CD14-positive monocyte (primary cell): ENCODE measurements around the gene GPRC5C. TPM values are rescaled to one million over a fixed set of nuclear protein-coding genes. Genes with fewer than 3 reads are reported as not detected.

Experiments used
- DNase-seq, 3 donors: peaks; one replicate each; pipeline ENCODE4 v3.0.0-alpha.2; 2011 to 2022
- H2AFZ ChIP-seq: 2 replicates; pipeline ENCODE4 v1.6.0; 2012; ENCODE audit warnings: mild to moderate bottlenecking, low read depth, low read length, inconsistent platforms; ENCODE audit not compliant: insufficient read depth, poor library complexity, severe bottlenecking
- H3K27ac ChIP-seq, 2 donors: 1 replicate in 1 of 2; 2 replicates in 1 of 2; pipeline ENCODE4 v1.5.1; 2012 to 2013; ENCODE audit warnings: low read length in 2 of 2, control low read depth in 1 of 2, inconsistent platforms in 1 of 2, low read depth in 1 of 2, mild to moderate bottlenecking in 1 of 2
- H3K27me3 ChIP-seq, 2 donors: one replicate each; pipeline versions ENCODE4 v1.6.0 to v1.6.1; 2011 to 2013; ENCODE audit warnings: low read length in 2 of 2; ENCODE audit not compliant: control insufficient read depth in 2 of 2, insufficient read depth in 2 of 2
- H3K36me3 ChIP-seq, 2 donors: replicated peaks in 1 of 2; 1 replicate in 1 of 2; 2 replicates in 1 of 2; pipeline versions ENCODE4 v1.5.1 to v1.6.1; 2012 to 2013; ENCODE audit warnings: low read length in 2 of 2, control low read depth in 1 of 2, inconsistent platforms in 1 of 2, mild to moderate bottlenecking in 1 of 2; ENCODE audit not compliant: insufficient read depth in 2 of 2, control insufficient read depth in 1 of 2
- H3K4me1 ChIP-seq, 2 donors: 1 replicate in 1 of 2; 2 replicates in 1 of 2; pipeline versions ENCODE4 v1.5.1 to v1.6.1; 2012 to 2013; ENCODE audit warnings: low read length in 2 of 2, control low read depth in 1 of 2, inconsistent platforms in 1 of 2, mild to moderate bottlenecking in 1 of 2, moderate library complexity in 1 of 2; ENCODE audit not compliant: insufficient read depth in 2 of 2, control insufficient read depth in 1 of 2
- H3K4me2 ChIP-seq: replicated peaks from 2 replicates; pipeline ENCODE3; 2012; ENCODE audit warnings: low read length, moderate library complexity, mild to moderate bottlenecking; ENCODE audit not compliant: poor library complexity, severe bottlenecking; ENCODE audit errors: extremely low read depth
- H3K4me3 ChIP-seq, 3 experiments: fragments of 200-600 bp in 1 of 3; sonication (generic) in 1 of 3; replicated peaks in 1 of 3; 1 replicate in 2 of 3; 2 replicates in 1 of 3; pipeline ENCODE4 v1.5.1; 2011 to 2013; ENCODE audit warnings: low read length in 3 of 3, mild to moderate bottlenecking in 3 of 3, control low read depth in 2 of 3, low read depth in 2 of 3, inconsistent platforms in 1 of 3, moderate library complexity in 1 of 3
- H3K79me2 ChIP-seq: 2 replicates; pipeline ENCODE4 v1.6.0; 2012; ENCODE audit warnings: mild to moderate bottlenecking, control low read depth, inconsistent platforms, low read length, moderate library complexity; ENCODE audit not compliant: insufficient read depth
- H3K9ac ChIP-seq: 2 replicates; pipeline ENCODE4 v1.6.0; 2017; ENCODE audit warnings: low read length, mild to moderate bottlenecking; ENCODE audit not compliant: insufficient read depth, poor library complexity, severe bottlenecking
- H3K9me3 ChIP-seq, 2 donors: replicated peaks in 1 of 2; 1 replicate in 1 of 2; 2 replicates in 1 of 2; pipeline versions ENCODE4 v1.5.1 to v1.6.1; 2012 to 2013; ENCODE audit warnings: low read length in 2 of 2, control low read depth in 1 of 2; ENCODE audit not compliant: control insufficient read depth in 1 of 2, insufficient read depth in 1 of 2
- H4K20me1 ChIP-seq: 2 replicates; pipeline ENCODE4 v1.6.0; 2012; ENCODE audit warnings: mild to moderate bottlenecking, low read length, control low read depth, moderate library complexity; ENCODE audit not compliant: insufficient read depth
- H3K27ac Mint-ChIP-seq, 7 donors: one replicate each; pipeline ENCODE4 v1.8.0; 2020; ENCODE audit warnings: mild to moderate bottlenecking in 7 of 7, mixed read lengths in 7 of 7, moderate library complexity in 6 of 7, inconsistent platforms in 2 of 7
- H3K27me3 Mint-ChIP-seq, 3 donors: one replicate each; pipeline ENCODE4 v1.8.0; 2021 to 2022; ENCODE audit warnings: low read depth in 3 of 3, mild to moderate bottlenecking in 3 of 3, mixed read lengths in 3 of 3, moderate library complexity in 3 of 3, inconsistent platforms in 1 of 3
- H3K36me3 Mint-ChIP-seq, 2 donors: one replicate each; pipeline ENCODE4 v1.8.0; 2020; ENCODE audit warnings: mixed read lengths in 2 of 2, inconsistent platforms in 1 of 2, mild to moderate bottlenecking in 1 of 2
- H3K4me1 Mint-ChIP-seq: one replicate; pipeline ENCODE4 v1.8.0; 2020; ENCODE audit warnings: mild to moderate bottlenecking, mixed read lengths
- H3K4me3 Mint-ChIP-seq, 2 donors: one replicate each; pipeline ENCODE4 v1.8.0; 2020; ENCODE audit warnings: mild to moderate bottlenecking in 2 of 2, mixed read lengths in 2 of 2, moderate library complexity in 1 of 2
- H3K9me3 Mint-ChIP-seq, 7 donors: one replicate each; pipeline ENCODE4 v1.8.0; 2020 to 2022; ENCODE audit warnings: mixed read lengths in 7 of 7, mild to moderate bottlenecking in 6 of 7, moderate library complexity in 6 of 7, inconsistent platforms in 2 of 7
- WGBS: methylation state at CpG from one replicate; pipeline ENCODE4 v1.1.5; 2013; ENCODE audit warnings: missing lambda C conversion rate; ENCODE audit not compliant: insufficient coverage; 5-methylcytosine and 5-hydroxymethylcytosine counted together
- intact Hi-C, 2 donors: fragments of 100-400 bp; cut with micrococcal nuclease; formaldehyde crosslinking; loops; one replicate each; pipeline versions ENCODE4 v1.15.0 to v1.15.1; 2023
- polyA plus RNA-seq, 3 donors: library from polyadenylated mRNA; depleted of rRNA in 1 of 3; unstranded in 2 of 3; stranded (reverse) in 1 of 3; fragments of 300-500 nt in 2 of 3; fragments of >200 nt in 1 of 3; fragmentation: Illumina TruSeq in 2 of 3; gene quantifications; 1 replicate in 2 of 3; 2 replicates in 1 of 3; pipeline ENCODE4 v1.2.3, GENCODE V29; 2012 to 2021
- TF ChIP-seq, protein P1 (sequence below): fragments of 200-600 bp; IDR thresholded peaks from one replicate; pipeline ENCODE4 v1.8.0; 2022; ENCODE audit warnings: antibody characterized with exemption, mild to moderate bottlenecking

GPRC5C gene
- polyA plus RNA-seq, 3 donors: 0.47 to 3.3 (median 1.9) TPM

DNA sequence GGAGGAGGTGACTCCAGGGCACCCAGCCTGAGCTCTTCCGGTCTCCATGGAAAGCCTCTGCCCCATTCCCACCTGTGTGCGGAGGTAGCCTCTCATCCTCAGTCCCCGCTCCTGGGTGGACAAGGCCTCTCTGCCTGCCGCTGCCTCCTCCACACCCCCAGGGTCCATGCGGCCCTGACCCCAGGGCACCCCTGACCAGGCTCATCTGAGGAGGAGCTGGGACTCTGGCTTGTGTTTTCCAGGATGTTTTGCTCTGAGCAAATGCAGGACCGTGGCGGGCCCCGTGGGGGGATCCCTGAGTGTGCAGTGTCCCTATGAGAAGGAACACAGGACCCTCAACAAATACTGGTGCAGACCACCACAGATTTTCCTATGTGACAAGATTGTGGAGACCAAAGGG lies 41.4 kb downstream of the GPRC5C start:
- H3K36me3 ChIP-seq: peaks cover 70 to 83% of the 10 kb centered on the region in 2 donors
- Mint-ChIP-seq H3K27me3 (peaks cover 0 to 2% (median 0%) of the 10 kb centered on the region in 3 donors), H3K4me3 (no peak overlapping the region), H3K4me1 (peaks cover 48% of the 10 kb centered on the region), H3K9me3 (peaks cover 11 to 21% (median 13%) of the 10 kb centered on the region in 7 donors), H3K27ac (peak overlapping the region in 1 of 7 donors; percentile 42), H3K36me3 (peaks cover 79 to 88% of the 10 kb centered on the region in 2 donors)
- no peak overlapping the region for H2AFZ ChIP-seq
- H3K4me3 ChIP-seq: no peak overlapping the region
- DNase-seq: no peak
- H3K9me3 ChIP-seq: peaks cover 10 to 11% of the 10 kb centered on the region in 2 donors
- H4K20me1 ChIP-seq: peaks cover 99% of the 10 kb centered on the region
- peaks cover 78% of the 10 kb centered on the region for H3K79me2 ChIP-seq
- TF ChIP-seq, protein P1, sequence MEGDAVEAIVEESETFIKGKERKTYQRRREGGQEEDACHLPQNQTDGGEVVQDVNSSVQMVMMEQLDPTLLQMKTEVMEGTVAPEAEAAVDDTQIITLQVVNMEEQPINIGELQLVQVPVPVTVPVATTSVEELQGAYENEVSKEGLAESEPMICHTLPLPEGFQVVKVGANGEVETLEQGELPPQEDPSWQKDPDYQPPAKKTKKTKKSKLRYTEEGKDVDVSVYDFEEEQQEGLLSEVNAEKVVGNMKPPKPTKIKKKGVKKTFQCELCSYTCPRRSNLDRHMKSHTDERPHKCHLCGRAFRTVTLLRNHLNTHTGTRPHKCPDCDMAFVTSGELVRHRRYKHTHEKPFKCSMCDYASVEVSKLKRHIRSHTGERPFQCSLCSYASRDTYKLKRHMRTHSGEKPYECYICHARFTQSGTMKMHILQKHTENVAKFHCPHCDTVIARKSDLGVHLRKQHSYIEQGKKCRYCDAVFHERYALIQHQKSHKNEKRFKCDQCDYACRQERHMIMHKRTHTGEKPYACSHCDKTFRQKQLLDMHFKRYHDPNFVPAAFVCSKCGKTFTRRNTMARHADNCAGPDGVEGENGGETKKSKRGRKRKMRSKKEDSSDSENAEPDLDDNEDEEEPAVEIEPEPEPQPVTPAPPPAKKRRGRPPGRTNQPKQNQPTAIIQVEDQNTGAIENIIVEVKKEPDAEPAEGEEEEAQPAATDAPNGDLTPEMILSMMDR: no peak
- no peaks in the 10 kb centered on the region for H3K27me3 ChIP-seq
- intact Hi-C loops: no loop called here
- H3K4me2 ChIP-seq: no peak overlapping the region
- peaks cover 41 to 51% of the 10 kb centered on the region in 2 donors for H3K4me1 ChIP-seq
- WGBS: 78% methylated on average over 3 of the region's 8 CpGs
- H3K9ac ChIP-seq: no peak overlapping the region
- H3K27ac ChIP-seq: no peak overlapping the region

DNA sequence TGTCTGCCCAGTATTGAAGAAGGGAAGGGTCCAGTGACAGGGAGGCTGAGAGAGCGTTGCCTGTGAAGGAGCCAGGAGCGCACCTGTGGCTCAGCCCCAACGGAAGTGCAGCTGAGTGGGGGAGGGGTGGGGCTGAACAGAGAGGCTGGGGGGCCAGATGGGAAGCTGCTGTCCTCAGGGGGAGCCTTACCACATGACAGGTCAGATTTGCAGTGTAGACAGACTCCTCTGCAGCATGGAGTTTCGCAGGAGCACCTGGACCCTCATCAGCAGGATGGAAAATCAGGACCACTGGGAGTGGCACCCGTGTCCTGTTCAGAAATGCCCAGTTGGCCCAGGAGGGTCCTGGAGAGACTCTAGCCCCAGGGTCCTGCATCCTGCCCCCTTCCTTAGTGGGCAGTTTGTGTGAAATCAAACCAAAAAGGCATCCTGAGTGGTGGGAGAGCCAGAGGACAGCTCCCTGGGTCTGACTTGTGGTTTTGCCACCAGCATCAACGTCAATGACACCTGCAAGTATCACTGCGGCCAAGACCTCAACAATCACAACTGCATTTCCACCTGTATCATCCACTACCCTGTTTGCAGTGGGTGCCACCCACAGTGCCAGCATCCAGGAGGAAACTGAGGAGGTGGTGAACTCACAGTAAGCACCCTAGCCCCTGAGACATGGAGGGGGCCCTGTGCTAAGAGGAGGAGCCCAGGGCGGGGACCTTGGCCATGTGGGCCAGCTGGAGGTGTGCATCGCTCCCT lies 42.3 kb downstream of the GPRC5C start:
- H3K4me2 ChIP-seq: no peak overlapping the region
- H3K9me3 ChIP-seq: peaks cover 10 to 11% of the 10 kb centered on the region in 2 donors
- no peak overlapping the region for H2AFZ ChIP-seq
- H3K4me3 ChIP-seq: no peak overlapping the region
- peaks cover 54% of the 10 kb centered on the region for H3K4me1 Mint-ChIP-seq
- H3K27ac Mint-ChIP-seq: peak overlapping the region in 3 of 7 donors; percentile 8 to 65 (median 37)
- peaks cover 69% of the 10 kb centered on the region for H3K79me2 ChIP-seq
- DNase-seq: no peak
- H3K4me3 Mint-ChIP-seq: no peak overlapping the region
- WGBS: 95% methylated on average over 7 of the region's 9 CpGs
- H3K4me1 ChIP-seq: peaks cover 41 to 51% of the 10 kb centered on the region in 2 donors
- H3K9me3 Mint-ChIP-seq: peaks cover 11 to 21% (median 13%) of the 10 kb centered on the region in 7 donors
- H3K27me3 Mint-ChIP-seq: peaks cover 0 to 2% (median 0%) of the 10 kb centered on the region in 3 donors
- peaks cover 82 to 91% of the 10 kb centered on the region in 2 donors for H3K36me3 Mint-ChIP-seq
- peaks cover 98% of the 10 kb centered on the region for H4K20me1 ChIP-seq
- no peaks in the 10 kb centered on the region for H3K27me3 ChIP-seq
- intact Hi-C loops: no loop called here
- no peak overlapping the region for H3K27ac ChIP-seq
- TF ChIP-seq, protein P1: no peak
- H3K36me3 ChIP-seq: peaks cover 70 to 86% of the 10 kb centered on the region in 2 donors
- no peak overlapping the region for H3K9ac ChIP-seq
